HG03060 (cell line): Measurements from ENCODE around the gene NOP10.
A peak's percentile ranks its signal among the peaks of the same experiment; 100 is the strongest.
"Not testable (repeated sequence)": the region's sequence is repeated elsewhere in the genome, so short reads cannot be mapped to it uniquely, and the experiment has no call there.

ENCODE experiments used
- ATAC-seq: cut with Tn5 transposase; IDR thresholded peaks from one replicate; pipeline ENCODE4 v1.9.1; 2021; ENCODE audit warnings: low read depth, moderate number of reproducible peaks; ENCODE audit not compliant: unreplicated experiment

Gene NOP10

GRCh38 chr15:34342737-34343575 lies at the start of gene NOP10, which contains the start of gene NUTM1:
TSS of gene NOP10 (minus strand) at chr15:34343136. CDS start at chr15:34343073, 63 bp downstream.
TSS of gene NUTM1 (plus strand) at chr15:34343315. CDS start at chr15:34343697, 382 bp downstream.
- peak; percentile 76 for ATAC-seq

DNA sequence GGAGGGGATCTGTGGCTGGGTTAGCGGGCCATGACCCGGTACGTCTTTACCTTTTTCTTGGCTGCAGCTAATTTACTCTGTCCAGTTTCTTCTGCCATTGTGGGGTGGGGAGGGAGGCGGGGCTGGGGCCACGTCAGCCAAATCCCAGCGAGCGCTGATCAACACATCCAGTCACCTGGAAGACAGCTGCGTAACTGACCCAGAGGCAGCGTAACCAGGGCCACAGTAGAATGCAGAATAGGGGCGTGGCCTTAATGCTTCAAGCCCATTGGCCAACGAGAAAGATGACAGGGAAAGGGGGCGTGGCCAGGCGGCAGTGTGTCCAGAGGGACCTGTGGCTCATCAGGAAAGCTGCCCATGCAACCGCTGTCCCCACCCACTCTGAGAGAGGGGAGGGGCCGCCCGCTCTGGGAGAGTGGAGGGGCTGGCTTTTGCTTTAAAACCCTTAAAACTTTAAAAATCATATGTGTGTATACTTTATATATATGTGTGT lies 46.7 kb upstream of the NOP10 start:
- not testable (repeated sequence) for ATAC-seq

DNA sequence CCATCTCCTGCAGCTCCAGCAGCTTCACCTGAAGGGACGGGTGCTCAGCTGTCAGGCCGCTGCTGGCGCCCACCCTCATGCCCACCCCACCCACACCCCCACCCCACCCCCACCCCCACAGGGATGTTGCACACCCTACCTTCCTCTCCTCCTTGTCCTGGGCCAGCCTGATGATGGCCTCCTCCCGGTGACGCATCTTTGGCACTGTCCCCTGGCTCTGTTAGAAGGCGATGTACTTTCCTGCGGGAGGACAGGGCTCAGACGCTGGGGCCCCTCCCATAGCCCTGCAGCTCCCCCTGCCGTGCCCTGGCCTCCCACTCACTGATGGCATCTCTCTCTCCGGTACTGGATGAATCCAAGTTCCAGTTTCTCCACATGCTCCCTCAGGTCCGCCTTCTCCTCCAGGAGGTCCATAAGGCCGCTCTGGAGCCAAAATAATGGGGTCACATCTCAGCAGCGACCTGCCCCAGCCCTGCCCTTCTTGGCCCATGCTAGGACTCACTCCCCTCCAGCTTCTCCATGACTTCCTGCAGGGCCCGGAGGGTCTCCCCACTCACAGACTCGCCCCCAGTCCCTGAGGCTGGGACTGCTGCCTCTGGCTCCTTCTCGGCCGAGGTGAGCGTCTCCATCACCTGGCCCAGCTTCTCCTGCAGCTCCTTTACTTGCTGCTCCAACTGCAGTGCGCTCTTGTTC lies 39.0 kb upstream of the NOP10 start:
- not testable (repeated sequence) for ATAC-seq

DNA sequence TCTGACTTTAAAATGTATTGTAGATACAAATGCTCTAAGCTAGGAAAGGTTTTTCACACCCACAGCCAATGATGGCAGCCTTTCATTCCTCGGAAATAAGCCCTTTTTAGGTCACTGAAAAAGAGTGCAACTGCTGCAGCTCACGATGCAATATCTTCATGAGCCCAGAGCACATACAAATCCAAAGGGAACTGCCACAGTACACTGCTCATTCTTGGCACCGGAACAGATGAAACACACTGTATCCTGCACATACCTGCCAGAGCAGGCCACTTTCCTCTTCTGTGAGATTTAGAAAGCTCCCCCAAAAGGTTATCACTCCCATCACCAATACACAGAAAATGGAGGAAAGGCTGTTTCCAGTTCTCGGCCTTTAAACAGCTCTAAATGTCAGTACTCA lies 37.6 kb upstream of the NOP10 start:
- not testable (repeated sequence) for ATAC-seq

DNA sequence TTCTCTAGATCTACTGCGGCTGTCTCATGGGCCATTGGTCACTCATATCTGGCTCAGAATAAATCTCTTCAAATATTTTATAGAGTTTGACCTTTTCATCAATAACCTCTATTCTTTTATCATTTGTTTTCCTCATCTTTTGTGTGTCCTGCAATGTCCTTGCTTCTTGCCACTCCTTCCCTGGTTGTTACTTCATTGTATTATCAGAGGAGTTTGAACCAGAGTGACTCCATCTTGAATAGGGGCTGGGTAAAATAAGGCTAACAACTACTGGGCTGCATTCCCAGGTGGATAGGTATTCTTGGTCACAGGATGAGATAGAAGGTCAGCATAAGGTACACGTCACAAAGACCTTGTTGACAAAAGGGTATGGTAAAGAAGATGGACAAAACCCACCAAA lies 33.9 kb upstream of the NOP10 start:
- no peak for ATAC-seq

- not testable (repeated sequence) for ATAC-seq
Observed at GRCh38 chr15:34375541-34375940, 32.6 kb upstream of the NOP10 start.

GRCh38 chr15:34374816-34375215 lies 31.9 kb upstream of the NOP10 start:
- no peak for ATAC-seq

DNA sequence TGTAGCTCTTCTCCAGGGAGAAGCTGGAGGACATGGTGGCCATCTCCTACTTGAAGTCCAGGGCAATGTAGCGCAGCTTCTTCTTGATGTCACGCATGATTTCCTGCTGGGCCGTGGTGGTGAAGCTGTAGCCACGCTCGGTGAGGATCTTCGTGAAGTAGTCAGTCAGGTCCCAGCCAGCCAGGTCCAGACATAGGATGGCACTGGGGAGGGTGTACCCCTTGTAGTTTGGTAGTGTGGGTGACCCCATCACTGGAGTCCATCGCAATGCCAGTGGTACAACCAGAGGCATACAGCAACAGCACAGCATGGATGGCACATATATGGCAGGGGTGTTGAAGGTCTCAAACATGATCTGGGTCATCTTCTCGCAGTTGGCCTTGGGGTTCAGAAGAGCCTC lies 31.0 kb upstream of the NOP10 start:
- no peak for ATAC-seq

DNA sequence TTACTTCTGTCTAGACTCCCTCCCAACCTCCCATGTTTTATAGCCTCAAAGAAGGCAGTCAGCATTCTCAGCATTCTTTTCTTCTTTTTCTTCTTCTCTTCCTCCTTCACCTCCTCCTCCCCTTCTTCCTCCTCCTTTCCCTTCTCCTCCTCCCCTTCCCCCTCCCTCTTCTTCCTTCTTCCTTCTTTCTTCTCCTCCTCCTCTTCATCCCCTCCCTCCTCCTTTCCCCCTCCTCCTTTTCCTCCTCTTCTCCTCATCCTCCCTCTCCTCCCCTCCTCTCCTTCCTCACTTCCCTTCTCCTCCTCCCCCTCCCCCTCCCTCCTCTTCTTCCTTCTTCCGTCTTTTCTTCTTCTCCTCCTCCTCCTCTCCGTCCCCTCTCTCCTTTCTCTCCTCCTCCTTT lies 27.7 kb upstream of the NOP10 start:
- ATAC-seq = no peak

DNA sequence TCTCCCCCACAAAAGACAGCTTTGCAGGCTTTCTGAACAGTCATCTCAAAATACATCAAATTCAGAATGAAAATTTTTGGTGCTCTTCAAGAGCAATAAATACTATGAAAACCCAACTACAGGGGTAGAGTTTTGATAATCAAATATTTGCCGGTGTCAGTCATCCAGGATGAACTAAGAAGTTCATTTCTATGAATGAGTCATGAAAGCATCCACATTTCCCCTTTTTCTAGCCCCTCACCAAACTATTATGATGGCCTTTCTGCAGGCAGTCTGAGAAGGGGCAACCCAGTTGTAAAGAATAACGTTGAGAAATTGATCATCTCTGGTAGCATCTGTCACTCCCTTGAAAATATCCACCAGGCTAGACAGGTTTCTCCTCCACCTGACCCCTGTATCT lies 27.2 kb upstream of the NOP10 start:
- ATAC-seq = no peak

GRCh38 chr15:34367101-34368081 lies 24.5 kb upstream of the NOP10 start, which contains the start of gene LPCAT4:
TSS of gene LPCAT4 (minus strand) at chr15:34367196. CDS start at chr15:34367100, 96 bp downstream.
- ATAC-seq = peak; percentile 34

DNA sequence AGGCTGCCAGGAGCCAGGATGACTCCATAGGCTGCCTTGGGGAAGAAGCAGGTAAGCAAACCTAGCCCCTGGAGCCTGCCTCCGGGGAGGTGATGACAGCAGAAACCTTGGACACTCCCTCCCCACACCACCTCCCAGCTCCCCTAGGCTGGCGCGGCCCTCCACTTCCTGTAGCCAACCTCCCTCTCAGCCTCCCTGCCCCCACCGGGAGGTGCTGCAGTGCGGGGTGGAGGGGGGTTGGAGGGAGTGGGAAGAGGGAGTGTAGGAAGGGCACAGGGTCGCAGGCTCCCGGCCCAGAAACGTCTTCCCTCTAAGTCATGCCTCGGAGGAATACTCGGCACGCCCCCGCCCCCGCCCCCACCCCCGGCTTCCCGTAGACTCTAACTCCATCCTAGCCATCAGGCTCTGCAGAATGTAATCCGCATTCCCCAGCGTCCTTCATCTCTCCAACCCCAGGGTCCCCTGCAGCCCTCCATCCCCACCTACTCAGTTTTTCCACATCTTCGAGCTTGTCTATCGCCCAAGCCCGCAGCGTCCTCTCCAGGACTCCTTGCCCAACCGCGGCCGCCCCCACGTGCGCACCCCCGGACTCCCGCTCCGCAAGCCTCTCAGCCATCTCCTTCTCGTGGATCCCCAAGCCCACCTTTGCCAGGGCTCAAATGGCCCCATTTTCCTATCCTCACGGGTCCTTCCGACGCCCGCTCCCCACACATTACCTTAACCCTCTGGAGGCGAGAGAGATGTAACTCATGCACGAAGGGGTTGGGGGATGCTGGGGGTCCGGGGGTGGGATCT lies 23.5 kb upstream of the NOP10 start:
- ATAC-seq = no peak

GRCh38 chr15:34365836-34366235 lies 22.9 kb upstream of the NOP10 start:
- no peak for ATAC-seq

DNA sequence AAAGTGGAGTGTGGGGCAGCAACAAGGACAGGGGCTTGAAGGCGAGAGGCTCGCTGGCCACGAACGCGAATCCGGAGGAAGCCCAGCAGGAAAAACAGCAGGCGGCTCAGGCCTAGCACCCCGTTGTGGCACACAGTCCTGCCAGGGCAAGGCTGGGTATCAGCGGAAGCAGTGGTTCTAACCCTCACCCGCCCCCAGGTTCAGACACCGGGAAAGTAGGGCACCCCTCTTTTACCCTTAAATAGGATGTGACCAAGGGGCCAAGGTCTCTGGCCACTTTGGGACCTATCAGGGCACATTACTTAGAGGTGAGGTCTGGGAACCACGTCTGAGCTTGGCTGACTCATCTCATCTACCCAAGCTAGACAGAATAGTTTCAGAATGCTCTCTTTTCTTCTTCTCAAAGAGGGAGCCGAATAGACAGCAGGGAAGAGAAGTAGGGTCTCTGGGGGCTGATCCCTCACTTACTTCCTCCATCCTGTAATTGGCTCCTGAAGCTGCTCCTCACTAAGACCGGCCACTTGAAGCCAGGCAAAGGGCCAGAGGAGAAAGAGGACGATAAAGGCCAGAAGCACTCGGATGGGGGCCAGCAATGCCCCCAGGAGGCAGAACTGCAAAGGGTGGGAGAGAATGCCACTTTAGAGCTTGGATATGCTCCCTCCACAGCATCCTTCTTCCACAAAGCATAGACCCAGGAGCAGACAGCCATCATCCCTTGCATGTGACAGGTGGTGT lies 22.3 kb upstream of the NOP10 start:
- ATAC-seq = no peak

DNA sequence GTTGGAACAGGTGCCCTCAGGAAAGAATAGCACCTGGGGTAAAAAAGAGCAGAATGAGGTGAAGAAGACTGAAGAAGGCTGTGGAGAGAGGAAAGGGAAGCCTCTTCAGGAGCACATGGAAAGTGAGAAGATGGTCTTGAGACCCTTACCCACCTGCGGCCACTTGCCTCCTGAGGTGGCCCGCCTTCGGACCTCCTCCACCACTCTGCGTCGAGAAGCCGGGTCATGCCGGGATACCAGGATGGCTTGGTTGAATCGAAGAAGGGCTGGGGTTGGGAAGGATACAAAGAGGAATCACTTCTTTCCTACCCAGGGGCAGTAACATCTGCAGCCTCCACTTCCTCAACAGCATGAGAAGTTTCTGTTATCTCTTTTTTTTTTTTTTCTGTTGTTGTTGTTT lies 21.1 kb upstream of the NOP10 start:
- ATAC-seq = no peak

- ATAC-seq = no peak
Observed at GRCh38 chr15:34362047-34362773, 19.3 kb upstream of the NOP10 start.

- ATAC-seq = no peak
Observed at GRCh38 chr15:34361278-34361677, 18.3 kb upstream of the NOP10 start.

GRCh38 chr15:34360298-34360697 lies 17.4 kb upstream of the NOP10 start:
- no peak for ATAC-seq
